Transverse colon (tissue), 4 donors: Measurements from ENCODE around the gene PCLO. TPM values are rescaled to one million over a fixed set of nuclear protein-coding genes. Genes with fewer than 3 reads are reported as not detected.

Source experiments
- DNase-seq: peaks from one replicate; pipeline ENCODE4 v3.0.0-alpha.2; 2019
- H3K27ac ChIP-seq, 4 donors: fragments of 200-600 bp; sonication (generic); 2 replicates each; pipeline ENCODE4 v1.5.1; 2016 to 2018; ENCODE audit warnings: inconsistent platforms in 4 of 4
- H3K27me3 ChIP-seq: fragments of 200-600 bp; sonication (generic); 2 replicates; pipeline ENCODE4 v1.5.1; 2017; ENCODE audit warnings: inconsistent platforms
- H3K36me3 ChIP-seq, 4 donors: fragments of 200-600 bp; sonication (generic); 2 replicates each; pipeline ENCODE4 v1.5.1; 2017 to 2019; ENCODE audit warnings: inconsistent platforms in 4 of 4
- H3K4me1 ChIP-seq, 4 donors: fragments of 200-600 bp; sonication (generic); 2 replicates each; pipeline ENCODE4 v1.5.1; 2017 to 2020; ENCODE audit warnings: inconsistent platforms in 4 of 4
- H3K4me3 ChIP-seq, 4 donors: fragments of 200-600 bp; sonication (generic); 1 replicate in 1 of 4; 2 replicates in 3 of 4; pipeline versions ENCODE4 v1.5.1 to v1.6.1; 2017 to 2019; ENCODE audit warnings: inconsistent platforms in 4 of 4
- H3K9me3 ChIP-seq, 2 donors: fragments of 200-600 bp; sonication (generic); 2 replicates each; pipeline ENCODE4 v1.5.1; 2017 to 2019; ENCODE audit warnings: inconsistent platforms in 2 of 2
- CTCF ChIP-seq, 5 experiments: fragments of 200-600 bp in 3 of 5; fragments of 450-650 bp in 2 of 5; sonication (generic) in 3 of 5; IDR thresholded peaks; 1 replicate in 2 of 5; 2 replicates in 3 of 5; pipeline ENCODE4 v1.5.1; 2016 to 2017; ENCODE audit warnings: antibody characterized with exemption in 5 of 5, inconsistent platforms in 3 of 5, mild to moderate bottlenecking in 2 of 5, moderate library complexity in 1 of 5
- EP300 ChIP-seq: sonication (generic); formaldehyde crosslinking; IDR thresholded peaks from one replicate; pipeline ENCODE4 v1.6.1; 2017; ENCODE audit warnings: antibody characterized with exemption, low read depth
- POLR2A ChIP-seq: fragments of 450-650 bp; IDR thresholded peaks from one replicate; pipeline ENCODE4 v1.6.1; 2016; ENCODE audit warnings: antibody characterized with exemption, mild to moderate bottlenecking, moderate library complexity
- POLR2AphosphoS5 ChIP-seq, 3 donors: sonication (generic); formaldehyde crosslinking; IDR thresholded peaks; one replicate each; pipeline ENCODE4 v1.6.1; 2016; ENCODE audit warnings: antibody characterized with exemption in 3 of 3
- WGBS, 2 donors: methylation state at CpG; one replicate each; pipeline ENCODE4 v1.1.5; 2018; ENCODE audit warnings: low coverage in 1 of 2; 5-methylcytosine and 5-hydroxymethylcytosine counted together
- in situ Hi-C, 4 donors: fragments of 200-750 bp; cut with MboI; loops; one replicate each; pipeline versions ENCODE4 v1.15.0 to v1.15.1; 2017; ENCODE audit warnings: low sequenced_read_pairs in 3 of 4, low pct_ligation_motif_present in 1 of 4, low pct_unique_long_range_greater_than_20kb in 1 of 4
- intact Hi-C: fragments of 100-400 bp; cut with DNase I; formaldehyde crosslinking; loops from one replicate; pipeline ENCODE4 v1.15.1; 2023; ENCODE audit warnings: low total_unique reads
- total RNA-seq, 4 donors: library from RNA; depleted of rRNA; stranded (reverse); fragments of >200 nt; gene quantifications; one replicate each; pipeline ENCODE4 v1.1.0, GENCODE V29; 2016

Gene PCLO
- total RNA-seq, 4 donors from 2014 or later, result 9.8 to 39.8 (median 16.2) TPM

DNA sequence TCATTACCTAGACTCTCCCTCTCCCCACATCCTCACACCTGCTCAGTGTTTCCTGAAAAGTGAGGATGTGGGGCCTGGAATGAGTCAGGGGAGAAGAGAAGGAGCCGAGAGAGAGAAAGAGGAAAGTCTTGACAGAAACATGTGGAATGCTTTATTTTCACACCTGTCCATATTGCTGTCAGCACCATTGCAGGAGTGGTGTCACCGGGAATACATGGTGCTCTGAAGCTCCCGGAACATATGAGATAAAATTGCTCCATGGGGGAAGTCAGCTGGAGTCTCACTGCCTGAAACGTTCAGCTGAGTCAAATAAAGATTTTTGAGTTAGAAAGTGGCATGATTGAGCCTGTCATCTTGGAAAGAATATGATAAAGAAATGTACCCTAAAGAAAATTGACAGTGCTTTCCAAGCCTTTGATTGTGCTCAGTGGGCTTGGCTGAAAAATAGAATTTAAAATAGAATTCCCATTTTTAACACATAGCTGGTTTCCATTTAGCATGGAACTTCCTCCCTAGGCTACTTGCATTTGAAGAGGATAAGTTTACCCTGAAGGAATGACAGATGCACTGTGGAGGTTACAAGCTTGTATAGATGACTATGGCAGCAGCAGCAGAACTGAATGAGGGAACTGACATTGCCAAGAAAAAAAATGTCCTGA, 182.4 kb downstream of the PCLO start:
- 76 to 87% methylated on average over 3 to 4 of the region's 4 CpGs for WGBS, 2 donors
- Histone ChIP-seq H3K4me1 (no peaks in the 10 kb centered on the region), H3K9me3 (no peaks in the 10 kb centered on the region), H3K27ac (no peak overlapping the region), H3K4me3 (no peak overlapping the region), H3K27me3 (no peaks in the 10 kb centered on the region), H3K36me3 (no peaks in the 10 kb centered on the region)
- no peak for DNase-seq
- no peak for TF ChIP-seq EP300
- TF ChIP-seq POLR2AphosphoS5 (IDR thresholded peaks at IDR 0.05), result no peak
- TF ChIP-seq POLR2A, result no peak
- TF ChIP-seq CTCF (IDR thresholded peaks at IDR 0.05), result no peak
- in situ Hi-C loops (no loop called here), intact Hi-C loops (no loop called here)

- no peaks in the 10 kb centered on the region for H3K36me3 ChIP-seq
- no peaks in the 10 kb centered on the region for H3K27me3 ChIP-seq
- no peak overlapping the region for H3K4me3 ChIP-seq
- in situ Hi-C loops, result no loop called here
- TF ChIP-seq POLR2A (no peak), POLR2AphosphoS5 (IDR thresholded peaks at IDR 0.05) (no peak), EP300 (no peak), CTCF (IDR thresholded peaks at IDR 0.05) (no peak)
- intact Hi-C loops, result no loop called here
- H3K27ac ChIP-seq, result no peak overlapping the region
- no peak for DNase-seq
- 47 to 80% methylated on average over 1 to 2 of the region's 2 CpGs for WGBS, 2 donors
- no peaks in the 10 kb centered on the region for H3K9me3 ChIP-seq
- no peaks in the 10 kb centered on the region for H3K4me1 ChIP-seq
Observed at GRCh38 chr7:82975811-82976468, 186.7 kb downstream of the PCLO start.

DNA sequence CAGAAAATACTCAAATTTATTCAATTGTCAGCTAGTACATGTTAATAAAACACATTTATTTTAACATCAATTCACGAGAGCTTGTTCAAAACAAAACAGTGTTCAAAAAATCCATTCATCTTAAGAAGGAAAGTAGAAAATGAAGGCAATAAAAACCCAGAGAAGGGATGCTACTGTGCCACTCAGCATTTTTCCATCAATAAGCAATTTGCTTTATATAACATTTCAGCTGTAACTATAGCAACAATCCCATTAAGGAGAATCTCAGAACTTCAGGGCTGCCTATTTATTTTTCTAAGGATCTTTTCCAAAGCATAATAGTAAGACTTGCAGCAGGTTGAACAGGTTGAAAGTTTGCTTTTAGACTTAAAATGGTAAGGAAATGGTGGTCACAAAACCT, 190.5 kb downstream of the PCLO start:
- Histone ChIP-seq H3K4me3 (no peak overlapping the region), H3K27ac (no peak overlapping the region), H3K36me3 (no peaks in the 10 kb centered on the region), H3K9me3 (no peaks in the 10 kb centered on the region), H3K4me1 (no peaks in the 10 kb centered on the region), H3K27me3 (no peaks in the 10 kb centered on the region)
- TF ChIP-seq EP300, result no peak
- no peak for TF ChIP-seq POLR2A
- no peak for TF ChIP-seq CTCF (IDR thresholded peaks at IDR 0.05)
- TF ChIP-seq POLR2AphosphoS5 (IDR thresholded peaks at IDR 0.05), result no peak
- WGBS, 2 donors, result 43 to 50% methylated on average over 1 of the region's 1 CpG
- intact Hi-C loops, result no loop called here
- in situ Hi-C loops, result no loop called here
- no peak for DNase-seq

- Histone ChIP-seq H3K27ac (no peak overlapping the region), H3K36me3 (no peaks in the 10 kb centered on the region), H3K4me1 (peaks cover 0 to 10% (median 0%) of the 10 kb centered on the region in 4 donors), H3K4me3 (no peak overlapping the region), H3K27me3 (no peaks in the 10 kb centered on the region), H3K9me3 (no peaks in the 10 kb centered on the region)
- intact Hi-C loops (no loop called here), in situ Hi-C loops (no loop called here)
- 50 to 58% methylated on average over 2 of the region's 2 CpGs for WGBS, 2 donors
- no peak for DNase-seq
- TF ChIP-seq POLR2AphosphoS5 (IDR thresholded peaks at IDR 0.05), result no peak
- TF ChIP-seq POLR2A, result no peak
- no peak for TF ChIP-seq CTCF (IDR thresholded peaks at IDR 0.05)
- no peak for TF ChIP-seq EP300
Observed at GRCh38 chr7:82965088-82966036, 197.3 kb downstream of the PCLO start.
